ENCODE measurements around the gene KIF7. TPM values are rescaled to one million over a fixed set of nuclear protein-coding genes. Genes with fewer than 3 reads are reported as not detected.

KIF7 gene
- total RNA-seq, 1 experiment from 2014 or later: 20.4 TPM

DNA sequence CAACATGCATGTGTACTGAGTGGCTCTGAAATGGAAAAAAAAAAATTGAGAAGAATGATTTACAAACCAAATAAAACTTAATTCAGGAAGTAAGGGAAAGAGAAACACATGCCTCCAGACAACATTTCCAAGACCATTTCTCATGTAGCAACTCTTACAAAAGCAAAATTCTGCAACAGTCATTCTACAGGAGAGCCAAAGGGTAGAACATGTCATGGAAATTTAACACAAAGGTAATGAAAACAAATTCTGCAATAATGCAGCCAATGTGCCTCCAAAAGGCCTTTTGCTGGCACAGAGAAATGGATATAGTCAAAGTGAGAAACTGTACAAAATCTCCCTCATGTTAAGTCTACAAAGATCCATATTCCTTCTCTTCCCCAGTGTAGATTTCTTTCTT lies 31.3 kb upstream of the KIF7 start (continued):
- TF ChIP-seq ZNF121 (CRISPR knock-in tag; IDR thresholded peaks at IDR 0.05) (no peak), NFATC4 (CRISPR knock-in tag; IDR thresholded peaks at IDR 0.05) (no peak), ZNF317 (CRISPR knock-in tag; IDR thresholded peaks at IDR 0.05; ENCODE audit: borderline replicate concordance, low read depth) (no peak), SMAD4 (CRISPR knock-in tag; IDR thresholded peaks at IDR 0.05) (no peak), ATF1 (CRISPR knock-in tag; IDR thresholded peaks at IDR 0.05) (no peak), ZNF396 (CRISPR knock-in tag; IDR thresholded peaks at IDR 0.05; ENCODE audit: borderline replicate concordance) (no peak), OVOL2 (CRISPR knock-in tag; IDR thresholded peaks at IDR 0.05; ENCODE audit: borderline replicate concordance) (no peak), TP53 (CRISPR knock-in tag; IDR thresholded peaks at IDR 0.05) (no peak), ZNF671 (CRISPR knock-in tag; IDR thresholded peaks at IDR 0.05) (no peak), MXD4 (CRISPR knock-in tag; IDR thresholded peaks at IDR 0.05; ENCODE audit: borderline replicate concordance) (no peak)
- TF ChIP-seq, protein P1, sequence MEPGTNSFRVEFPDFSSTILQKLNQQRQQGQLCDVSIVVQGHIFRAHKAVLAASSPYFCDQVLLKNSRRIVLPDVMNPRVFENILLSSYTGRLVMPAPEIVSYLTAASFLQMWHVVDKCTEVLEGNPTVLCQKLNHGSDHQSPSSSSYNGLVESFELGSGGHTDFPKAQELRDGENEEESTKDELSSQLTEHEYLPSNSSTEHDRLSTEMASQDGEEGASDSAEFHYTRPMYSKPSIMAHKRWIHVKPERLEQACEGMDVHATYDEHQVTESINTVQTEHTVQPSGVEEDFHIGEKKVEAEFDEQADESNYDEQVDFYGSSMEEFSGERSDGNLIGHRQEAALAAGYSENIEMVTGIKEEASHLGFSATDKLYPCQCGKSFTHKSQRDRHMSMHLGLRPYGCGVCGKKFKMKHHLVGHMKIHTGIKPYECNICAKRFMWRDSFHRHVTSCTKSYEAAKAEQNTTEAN (CRISPR knock-in tag; IDR thresholded peaks at IDR 0.05): no peak

DNA sequence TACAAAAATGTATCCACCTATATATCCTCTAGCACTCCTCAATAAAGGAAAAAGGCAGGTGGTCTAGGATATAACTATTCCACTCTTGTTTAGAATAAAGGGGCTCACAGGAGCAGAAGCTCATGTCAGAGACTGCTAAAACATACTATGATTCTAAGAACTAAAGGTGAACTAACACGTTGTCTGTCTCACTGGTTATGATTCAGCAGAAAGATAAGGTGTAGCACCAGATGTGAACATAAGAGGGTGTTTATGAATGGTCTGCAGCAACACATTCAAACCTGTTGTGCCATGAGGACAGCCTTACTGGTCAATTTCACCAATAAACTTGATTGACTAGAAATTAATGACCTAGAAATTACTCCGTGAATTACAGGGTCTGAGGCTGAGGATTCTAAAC lies 30.7 kb upstream of the KIF7 start:
- peaks cover 12% of the 10 kb centered on the region for H3K27me3 Mint-ChIP-seq (ENCODE audit: low read depth)
- no peaks in the 10 kb centered on the region for H3K36me3 Mint-ChIP-seq
- CTCF ChIA-PET: interaction anchor here (1.5 kb wide), 1 partner anchor 13 kb away, joined by 4 read pairs; no protein-coding TSS in a partner anchor
- H3K9me3 Mint-ChIP-seq: no peaks in the 10 kb centered on the region
- TF ChIP-seq MXD4 (CRISPR knock-in tag; IDR thresholded peaks at IDR 0.05; ENCODE audit: borderline replicate concordance) (no peak), HMGA2 (CRISPR knock-in tag; IDR thresholded peaks at IDR 0.05) (no peak), MYBL2 (CRISPR knock-in tag; IDR thresholded peaks at IDR 0.05) (no peak), FOXJ3 (CRISPR knock-in tag; IDR thresholded peaks at IDR 0.05; ENCODE audit: borderline replicate concordance) (no peak), ZNF232 (CRISPR knock-in tag; IDR thresholded peaks at IDR 0.05) (no peak), PRRX2 (CRISPR knock-in tag; IDR thresholded peaks at IDR 0.05) (no peak), FOXP1 (CRISPR knock-in tag; IDR thresholded peaks at IDR 0.05; ENCODE audit: borderline replicate concordance) (no peak)
- TF ChIP-seq, protein P2, sequence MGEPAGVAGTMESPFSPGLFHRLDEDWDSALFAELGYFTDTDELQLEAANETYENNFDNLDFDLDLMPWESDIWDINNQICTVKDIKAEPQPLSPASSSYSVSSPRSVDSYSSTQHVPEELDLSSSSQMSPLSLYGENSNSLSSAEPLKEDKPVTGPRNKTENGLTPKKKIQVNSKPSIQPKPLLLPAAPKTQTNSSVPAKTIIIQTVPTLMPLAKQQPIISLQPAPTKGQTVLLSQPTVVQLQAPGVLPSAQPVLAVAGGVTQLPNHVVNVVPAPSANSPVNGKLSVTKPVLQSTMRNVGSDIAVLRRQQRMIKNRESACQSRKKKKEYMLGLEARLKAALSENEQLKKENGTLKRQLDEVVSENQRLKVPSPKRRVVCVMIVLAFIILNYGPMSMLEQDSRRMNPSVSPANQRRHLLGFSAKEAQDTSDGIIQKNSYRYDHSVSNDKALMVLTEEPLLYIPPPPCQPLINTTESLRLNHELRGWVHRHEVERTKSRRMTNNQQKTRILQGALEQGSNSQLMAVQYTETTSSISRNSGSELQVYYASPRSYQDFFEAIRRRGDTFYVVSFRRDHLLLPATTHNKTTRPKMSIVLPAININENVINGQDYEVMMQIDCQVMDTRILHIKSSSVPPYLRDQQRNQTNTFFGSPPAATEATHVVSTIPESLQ (CRISPR knock-in tag; IDR thresholded peaks at IDR 0.05): no peak
- TF ChIP-seq, protein P3, sequence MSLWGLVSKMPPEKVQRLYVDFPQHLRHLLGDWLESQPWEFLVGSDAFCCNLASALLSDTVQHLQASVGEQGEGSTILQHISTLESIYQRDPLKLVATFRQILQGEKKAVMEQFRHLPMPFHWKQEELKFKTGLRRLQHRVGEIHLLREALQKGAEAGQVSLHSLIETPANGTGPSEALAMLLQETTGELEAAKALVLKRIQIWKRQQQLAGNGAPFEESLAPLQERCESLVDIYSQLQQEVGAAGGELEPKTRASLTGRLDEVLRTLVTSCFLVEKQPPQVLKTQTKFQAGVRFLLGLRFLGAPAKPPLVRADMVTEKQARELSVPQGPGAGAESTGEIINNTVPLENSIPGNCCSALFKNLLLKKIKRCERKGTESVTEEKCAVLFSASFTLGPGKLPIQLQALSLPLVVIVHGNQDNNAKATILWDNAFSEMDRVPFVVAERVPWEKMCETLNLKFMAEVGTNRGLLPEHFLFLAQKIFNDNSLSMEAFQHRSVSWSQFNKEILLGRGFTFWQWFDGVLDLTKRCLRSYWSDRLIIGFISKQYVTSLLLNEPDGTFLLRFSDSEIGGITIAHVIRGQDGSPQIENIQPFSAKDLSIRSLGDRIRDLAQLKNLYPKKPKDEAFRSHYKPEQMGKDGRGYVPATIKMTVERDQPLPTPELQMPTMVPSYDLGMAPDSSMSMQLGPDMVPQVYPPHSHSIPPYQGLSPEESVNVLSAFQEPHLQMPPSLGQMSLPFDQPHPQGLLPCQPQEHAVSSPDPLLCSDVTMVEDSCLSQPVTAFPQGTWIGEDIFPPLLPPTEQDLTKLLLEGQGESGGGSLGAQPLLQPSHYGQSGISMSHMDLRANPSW (CRISPR knock-in tag; conservative IDR thresholded peaks at IDR 0.05; ENCODE audit: low read depth): no peak
- TF ChIP-seq, protein P4, sequence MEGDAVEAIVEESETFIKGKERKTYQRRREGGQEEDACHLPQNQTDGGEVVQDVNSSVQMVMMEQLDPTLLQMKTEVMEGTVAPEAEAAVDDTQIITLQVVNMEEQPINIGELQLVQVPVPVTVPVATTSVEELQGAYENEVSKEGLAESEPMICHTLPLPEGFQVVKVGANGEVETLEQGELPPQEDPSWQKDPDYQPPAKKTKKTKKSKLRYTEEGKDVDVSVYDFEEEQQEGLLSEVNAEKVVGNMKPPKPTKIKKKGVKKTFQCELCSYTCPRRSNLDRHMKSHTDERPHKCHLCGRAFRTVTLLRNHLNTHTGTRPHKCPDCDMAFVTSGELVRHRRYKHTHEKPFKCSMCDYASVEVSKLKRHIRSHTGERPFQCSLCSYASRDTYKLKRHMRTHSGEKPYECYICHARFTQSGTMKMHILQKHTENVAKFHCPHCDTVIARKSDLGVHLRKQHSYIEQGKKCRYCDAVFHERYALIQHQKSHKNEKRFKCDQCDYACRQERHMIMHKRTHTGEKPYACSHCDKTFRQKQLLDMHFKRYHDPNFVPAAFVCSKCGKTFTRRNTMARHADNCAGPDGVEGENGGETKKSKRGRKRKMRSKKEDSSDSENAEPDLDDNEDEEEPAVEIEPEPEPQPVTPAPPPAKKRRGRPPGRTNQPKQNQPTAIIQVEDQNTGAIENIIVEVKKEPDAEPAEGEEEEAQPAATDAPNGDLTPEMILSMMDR (IDR thresholded peaks at IDR 0.05): no peak
- TF ChIP-seq, protein P5, sequence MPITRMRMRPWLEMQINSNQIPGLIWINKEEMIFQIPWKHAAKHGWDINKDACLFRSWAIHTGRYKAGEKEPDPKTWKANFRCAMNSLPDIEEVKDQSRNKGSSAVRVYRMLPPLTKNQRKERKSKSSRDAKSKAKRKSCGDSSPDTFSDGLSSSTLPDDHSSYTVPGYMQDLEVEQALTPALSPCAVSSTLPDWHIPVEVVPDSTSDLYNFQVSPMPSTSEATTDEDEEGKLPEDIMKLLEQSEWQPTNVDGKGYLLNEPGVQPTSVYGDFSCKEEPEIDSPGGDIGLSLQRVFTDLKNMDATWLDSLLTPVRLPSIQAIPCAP (CRISPR knock-in tag; IDR thresholded peaks at IDR 0.05): no peak
- TF ChIP-seq, protein P6, sequence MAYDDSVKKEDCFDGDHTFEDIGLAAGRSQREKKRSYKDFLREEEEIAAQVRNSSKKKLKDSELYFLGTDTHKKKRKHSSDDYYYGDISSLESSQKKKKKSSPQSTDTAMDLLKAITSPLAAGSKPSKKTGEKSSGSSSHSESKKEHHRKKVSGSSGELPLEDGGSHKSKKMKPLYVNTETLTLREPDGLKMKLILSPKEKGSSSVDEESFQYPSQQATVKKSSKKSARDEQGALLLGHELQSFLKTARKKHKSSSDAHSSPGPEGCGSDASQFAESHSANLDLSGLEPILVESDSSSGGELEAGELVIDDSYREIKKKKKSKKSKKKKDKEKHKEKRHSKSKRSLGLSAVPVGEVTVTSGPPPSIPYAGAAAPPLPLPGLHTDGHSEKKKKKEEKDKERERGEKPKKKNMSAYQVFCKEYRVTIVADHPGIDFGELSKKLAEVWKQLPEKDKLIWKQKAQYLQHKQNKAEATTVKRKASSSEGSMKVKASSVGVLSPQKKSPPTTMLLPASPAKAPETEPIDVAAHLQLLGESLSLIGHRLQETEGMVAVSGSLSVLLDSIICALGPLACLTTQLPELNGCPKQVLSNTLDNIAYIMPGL (CRISPR knock-in tag; IDR thresholded peaks at IDR 0.05): no peak
- POLR2A ChIA-PET: no interaction called here
- ATAC-seq (no peak), DNase-seq (ENCODE audit: low spot score) (no peak)
- H3K4me1 Mint-ChIP-seq: peaks cover 4% of the 10 kb centered on the region; the same call in 1 of the 2 replicates
- no peak overlapping the region for H3K27ac Mint-ChIP-seq
- H3K4me3 Mint-ChIP-seq: no peak overlapping the region

Data from WTC11 (cell line).